NCI-H2171 (cell line): Measurements from ENCODE around the gene RNF144A.
"Not testable (repeated sequence)": the region's sequence is repeated elsewhere in the genome, so short reads cannot be mapped to it uniquely, and the experiment has no call there.

Experiments used
- DNase-seq: peaks from one replicate; lab custom pipeline; 2025; lab: John Stamatoyannopoulos, UW

Gene RNF144A

GRCh38 chr2:6972067-6972710, 55.0 kb downstream of the RNF144A start:
- DNase-seq = no peak

- no peak for DNase-seq
Observed at GRCh38 chr2:6973895-6974545, 56.8 kb downstream of the RNF144A start.

- no peak for DNase-seq
Observed at GRCh38 chr2:6975988-6976387, 58.8 kb downstream of the RNF144A start.

GRCh38 chr2:6977113-6977741, 60.0 kb downstream of the RNF144A start:
- no peak for DNase-seq

- DNase-seq = no peak
Observed at GRCh38 chr2:6977786-6978185, 60.6 kb downstream of the RNF144A start.

GRCh38 chr2:6978991-6979390, 61.8 kb downstream of the RNF144A start:
- no peak for DNase-seq

GRCh38 chr2:6982449-6982848, 65.2 kb downstream of the RNF144A start:
- DNase-seq = no peak

GRCh38 chr2:6982934-6983589, 65.8 kb downstream of the RNF144A start:
- DNase-seq = no peak

GRCh38 chr2:6986301-6986911, 69.2 kb downstream of the RNF144A start:
- no peak for DNase-seq

GRCh38 chr2:6986912-6987361, 69.7 kb downstream of the RNF144A start:
- DNase-seq = no peak

GRCh38 chr2:6990871-6991270, 73.7 kb downstream of the RNF144A start:
- no peak for DNase-seq

- no peak for DNase-seq
Observed at GRCh38 chr2:6992794-6993228, 75.6 kb downstream of the RNF144A start.

- DNase-seq = no peak
Observed at GRCh38 chr2:6993229-6993640, 76.0 kb downstream of the RNF144A start.

GRCh38 chr2:6993936-6994335, 76.7 kb downstream of the RNF144A start:
- DNase-seq = no peak

- no peak for DNase-seq
Observed at GRCh38 chr2:6994536-6995128, 77.4 kb downstream of the RNF144A start.

- DNase-seq = no peak
Observed at GRCh38 chr2:6995391-6996097, 78.3 kb downstream of the RNF144A start.

- no peak for DNase-seq
Observed at GRCh38 chr2:6999211-6999877, 82.1 kb downstream of the RNF144A start.

- not testable (repeated sequence) for DNase-seq
Observed at GRCh38 chr2:7001395-7001794, 84.2 kb downstream of the RNF144A start.

- DNase-seq = no peak
Observed at GRCh38 chr2:7003895-7004294, 86.7 kb downstream of the RNF144A start.

GRCh38 chr2:7004636-7005035, 87.4 kb downstream of the RNF144A start:
- DNase-seq = no peak

- no peak for DNase-seq
Observed at GRCh38 chr2:7007488-7007845, 90.3 kb downstream of the RNF144A start.
